DND-41 (cell line): ENCODE data around the gene OR2H2.

ENCODE experiments used
- CTCF ChIP-seq: IDR thresholded peaks from 2 replicates; pipeline ENCODE4 v1.5.1; 2012; ENCODE audit warnings: borderline replicate concordance, low read length, moderate library complexity, mild to moderate bottlenecking; ENCODE audit not compliant: poor library complexity, severe bottlenecking; ENCODE audit errors: extremely low read depth
- EZH2 ChIP-seq: IDR thresholded peaks from 3 replicates; pipeline ENCODE4 v1.6.1; 2012; ENCODE audit warnings: borderline replicate concordance, low read depth, mild to moderate bottlenecking, moderate library complexity, low read length, inconsistent platforms; ENCODE audit not compliant: severe bottlenecking

- TF ChIP-seq CTCF (peak; percentile 95), EZH2 (no peak)
These were observed 43.7 kb downstream of the OR2H2 start for GRCh38 chr6:29628419-29629281.
